ENCODE results near the gene PNMA6A. TPM values are rescaled to one million over a fixed set of nuclear protein-coding genes. Genes with fewer than 3 reads are reported as not detected.
"Not testable (repeated sequence)": the region's sequence is repeated elsewhere in the genome, so short reads cannot be mapped to it uniquely, and the experiment has no call there.

PNMA6A gene
- 3.5 and 4.1 TPM in 2 replicates for total RNA-seq (2014; rRNA removed; shearing (Covaris generic))

DNA sequence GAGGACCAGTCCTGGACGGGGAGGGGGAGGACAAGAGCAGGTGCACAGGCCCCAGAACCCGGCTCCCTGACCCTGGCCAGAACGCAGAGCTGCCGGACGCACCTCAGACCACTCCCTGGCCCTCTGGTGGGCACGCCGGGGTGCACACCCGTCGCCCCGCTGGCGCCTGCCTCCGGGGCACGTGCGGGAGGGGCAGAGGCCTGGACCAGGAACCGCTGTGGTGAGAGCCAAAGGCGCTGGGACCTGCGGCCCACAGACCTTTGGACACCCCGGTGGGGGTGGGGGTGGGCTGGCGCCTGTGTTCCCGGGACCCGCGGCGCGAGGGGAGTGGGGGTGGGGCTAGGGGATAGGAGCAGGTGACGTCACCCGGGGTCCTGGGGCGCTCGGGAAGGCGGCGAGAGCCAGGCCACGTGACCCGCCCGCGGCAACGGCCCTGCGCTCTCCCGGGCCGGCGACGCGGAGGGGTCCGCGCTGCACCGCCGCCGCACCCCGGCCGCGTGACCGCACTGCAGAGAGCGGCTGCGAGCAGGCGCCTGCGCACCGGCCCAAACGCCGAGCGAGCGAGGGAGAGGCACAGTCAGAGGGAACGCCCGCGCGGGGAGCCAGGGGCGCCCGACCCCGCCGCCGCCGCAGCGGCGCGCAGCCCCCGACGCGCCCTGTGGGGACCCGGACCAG is at the start of gene PNMA6A:
PNMA6A (plus strand) TSS at position 546 of the 675 bp plus-strand sequence. CDS start 609 bp downstream, outside the sequence.
- DNase-seq (ENCODE audit: low spot score), result not testable (repeated sequence)

DNA sequence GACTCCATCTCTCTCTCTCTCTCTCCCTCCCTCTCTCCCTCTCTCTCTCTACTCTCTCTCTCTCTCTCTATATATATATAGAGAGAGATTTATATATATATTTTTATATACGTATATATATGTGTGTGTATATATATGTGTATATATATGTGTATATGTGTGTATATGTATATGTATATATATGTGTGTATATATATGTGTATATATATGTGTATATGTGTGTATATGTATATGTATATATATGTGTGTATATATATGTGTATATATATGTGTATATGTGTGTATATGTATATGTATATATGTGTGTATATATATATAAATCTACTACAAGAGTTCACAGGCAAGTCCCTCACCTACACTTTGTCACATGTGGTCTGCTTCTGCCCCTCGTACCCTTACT is 45.8 kb upstream of the PNMA6A start:
- DNase-seq (ENCODE audit: low spot score), result not testable (repeated sequence)

DNA sequence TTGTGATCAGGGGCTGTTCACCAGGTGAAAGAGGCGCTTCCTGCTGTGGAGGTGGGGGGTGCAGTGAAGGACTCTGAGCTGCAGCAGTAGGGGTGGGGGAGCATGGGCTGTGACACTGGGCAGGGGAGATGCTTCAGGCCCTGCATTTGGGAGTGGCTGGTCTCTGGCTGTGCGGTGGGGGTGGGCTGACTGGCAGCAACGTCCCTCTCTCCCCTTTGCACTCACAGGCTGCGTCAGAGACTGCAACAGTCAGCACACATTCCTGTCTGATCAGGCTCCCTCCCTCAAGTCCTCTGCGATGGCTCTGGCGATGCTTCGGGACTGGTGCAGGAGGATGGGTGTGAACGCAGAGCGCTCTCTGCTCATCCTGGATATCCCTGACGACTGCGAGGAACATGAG is 43.8 kb upstream of the PNMA6A start:
- DNase-seq (ENCODE audit: low spot score), result not testable (repeated sequence)

DNA sequence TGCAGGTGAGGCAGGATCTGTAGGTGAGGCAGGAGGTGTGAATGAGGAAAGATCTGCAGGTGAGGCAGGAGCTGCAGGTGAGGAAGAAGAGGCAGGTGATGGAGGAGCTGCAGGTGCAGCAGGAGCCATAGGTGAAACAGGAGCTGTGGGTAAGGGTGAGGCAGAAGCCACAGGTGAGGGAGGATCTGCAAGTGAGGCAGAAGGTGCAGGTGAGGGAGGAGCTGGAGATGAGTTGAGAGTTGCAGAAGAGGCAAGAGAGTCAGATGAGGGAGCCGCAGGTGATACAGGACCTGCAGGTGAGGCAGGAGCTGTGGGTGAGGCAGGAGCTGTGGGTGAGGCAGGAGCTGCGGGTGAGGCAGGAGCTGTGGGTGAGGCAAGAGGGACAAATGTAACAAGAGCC is 43.1 kb upstream of the PNMA6A start:
- no peak for DNase-seq (ENCODE audit: low spot score)

DNA sequence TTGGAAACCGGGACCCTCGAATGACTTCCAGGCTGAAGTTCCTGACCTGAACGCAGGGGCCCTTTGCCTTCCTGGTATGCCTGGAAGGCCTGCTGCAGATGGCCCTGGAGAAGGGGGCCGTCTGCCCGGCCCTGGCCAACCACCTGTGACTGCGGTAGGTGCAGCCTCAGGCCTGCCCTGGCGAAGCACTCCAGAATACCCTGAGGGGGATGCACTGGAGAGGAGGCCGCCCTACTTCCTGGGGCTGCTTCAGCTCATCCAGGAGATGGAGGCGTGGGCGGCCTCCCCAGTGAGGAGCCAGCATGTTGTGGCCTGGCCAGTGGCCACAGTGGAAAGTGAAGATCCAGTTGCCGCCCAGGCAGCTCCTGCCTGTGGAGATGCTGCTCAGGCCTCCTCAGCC is 42.4 kb upstream of the PNMA6A start:
- no peak for DNase-seq (ENCODE audit: low spot score)

DNA sequence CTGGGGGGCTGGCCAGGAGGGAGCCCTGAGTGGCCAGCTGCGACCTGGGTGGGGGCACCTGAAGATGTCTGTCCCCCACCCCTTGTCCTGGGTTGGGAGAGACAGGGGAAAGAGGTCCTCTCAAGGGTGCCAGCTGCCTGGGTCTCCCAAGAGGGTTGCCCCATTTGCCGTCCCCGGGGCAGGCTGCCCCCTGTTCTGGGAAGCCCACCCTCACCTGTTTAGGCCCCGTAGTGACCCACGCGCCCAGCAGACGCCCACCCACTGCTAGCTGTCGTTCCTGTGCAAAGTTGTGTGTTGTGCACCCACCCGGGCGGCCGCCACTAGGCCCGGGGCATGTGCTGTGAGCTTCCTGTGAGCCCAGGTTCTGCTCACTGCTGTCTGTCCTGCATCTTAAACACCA is 41.5 kb upstream of the PNMA6A start:
- no peak for DNase-seq (ENCODE audit: low spot score)

DNA sequence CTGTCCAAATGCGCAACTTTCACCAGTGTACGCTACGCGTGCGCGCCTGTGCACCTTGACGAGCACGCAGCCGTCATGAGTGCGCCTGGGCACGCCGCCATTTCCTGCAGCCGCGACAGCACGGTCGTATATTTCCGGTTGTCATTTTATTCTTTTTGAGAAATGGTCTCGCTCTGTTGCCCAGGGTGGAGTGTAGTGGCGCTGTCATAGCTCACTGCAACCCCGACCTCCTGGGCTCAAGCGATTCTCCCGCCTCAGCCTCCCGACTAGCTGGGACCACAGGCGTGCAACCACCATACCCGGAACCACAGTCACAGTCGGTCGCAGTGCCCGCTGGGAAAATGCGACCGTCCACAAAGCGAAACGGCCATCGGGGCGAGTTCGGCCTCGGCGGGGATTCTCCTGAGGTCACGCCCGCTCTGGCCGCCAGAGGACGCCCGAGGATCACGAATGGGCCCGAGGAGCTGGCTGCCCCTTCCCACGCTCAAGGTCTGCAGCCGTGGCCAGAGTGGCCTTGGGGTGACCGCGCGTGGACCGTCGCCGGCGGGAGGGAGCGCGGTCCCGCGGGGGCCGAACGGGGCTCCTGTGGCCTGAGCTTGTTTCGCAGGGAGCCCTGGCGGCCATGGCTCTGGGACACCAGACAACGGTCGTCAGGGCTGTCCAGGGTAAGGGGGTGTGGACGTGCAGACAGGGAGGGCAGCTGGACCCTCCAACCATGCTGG is 39.7 kb upstream of the PNMA6A start:
- DNase-seq (ENCODE audit: low spot score), result peak; percentile 55

DNA sequence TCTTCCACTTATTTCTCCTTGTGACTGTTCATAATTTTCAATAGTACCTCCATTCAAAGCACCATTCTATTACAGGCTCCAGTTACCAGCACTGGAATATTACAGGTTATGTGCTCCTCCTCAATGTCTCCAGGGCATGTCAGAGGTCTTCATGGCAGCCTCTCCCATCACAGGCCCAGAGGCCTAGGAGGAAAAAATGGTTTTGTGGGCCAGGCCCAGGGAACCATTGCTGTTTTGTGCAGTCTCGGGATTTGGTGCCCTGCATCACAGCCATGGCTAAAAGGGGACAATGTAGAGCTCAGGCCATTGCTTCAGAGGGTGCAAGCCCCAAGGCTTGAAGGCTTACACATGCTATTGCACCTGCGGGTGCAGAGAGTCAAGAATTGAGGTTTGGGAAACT is 23.2 kb upstream of the PNMA6A start:
- DNase-seq (ENCODE audit: low spot score), result no peak

DNA sequence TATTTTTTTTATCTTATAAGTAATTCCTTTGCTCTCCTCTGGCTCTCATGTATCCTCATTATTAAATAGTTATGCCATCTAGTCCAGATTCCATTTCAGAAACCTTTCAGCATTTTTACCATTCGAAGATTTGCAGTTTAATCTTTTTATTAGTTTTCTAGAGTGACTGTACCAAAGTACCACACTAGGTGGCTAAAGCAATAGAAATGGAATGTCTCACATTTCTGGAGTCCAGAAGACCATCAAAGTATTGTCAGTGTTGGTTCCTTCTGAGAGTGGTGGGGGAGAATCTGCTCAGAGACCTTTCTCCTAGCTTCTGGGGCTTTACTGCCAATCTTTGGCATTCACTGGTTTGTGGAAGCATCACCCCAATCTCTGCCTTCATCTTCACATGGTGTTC is 19.7 kb upstream of the PNMA6A start:
- no peak for DNase-seq (ENCODE audit: low spot score)

DNA sequence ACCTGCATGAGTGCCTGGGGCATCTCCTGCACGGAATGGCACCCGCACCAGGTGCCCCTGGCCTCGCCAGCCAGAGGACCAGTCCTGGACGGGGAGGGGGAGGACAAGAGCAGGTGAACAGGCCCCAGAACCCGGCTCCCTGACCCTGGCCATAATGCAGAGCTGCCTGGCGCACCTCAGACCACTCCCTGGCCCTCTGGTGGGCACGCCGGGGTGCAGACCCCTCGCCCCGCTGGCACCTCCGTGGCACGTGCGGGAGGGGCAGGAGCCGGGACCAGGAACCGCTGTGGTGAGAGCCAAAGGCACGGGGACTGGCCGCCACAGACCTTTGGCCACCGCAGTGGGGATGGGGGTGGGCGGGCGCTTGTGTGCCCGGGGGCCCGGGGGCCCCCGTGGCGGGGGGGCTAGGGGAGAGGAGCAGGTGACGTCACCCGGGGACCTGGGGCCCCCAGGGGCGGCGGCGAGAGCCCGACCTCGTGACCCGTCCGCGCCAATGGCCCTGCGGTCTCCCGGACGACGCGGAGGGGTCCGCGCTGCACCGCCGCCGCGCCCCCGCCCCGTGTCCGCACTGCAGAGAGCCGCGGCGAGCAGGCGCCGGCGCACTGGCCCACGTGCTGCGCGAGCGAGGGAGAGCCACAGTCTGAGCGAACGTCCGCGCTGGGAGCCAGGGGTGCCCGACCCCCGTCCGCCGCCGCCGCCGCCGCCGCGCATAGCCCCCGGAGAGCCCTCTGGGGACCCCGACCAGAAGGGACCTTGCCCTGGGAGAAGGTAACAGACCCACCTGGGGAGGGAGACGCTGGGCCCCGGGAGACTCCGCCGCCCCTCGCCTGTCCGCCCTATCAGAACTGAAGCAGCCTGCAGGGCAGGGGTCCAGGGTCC is 16.1 kb upstream of the PNMA6A start, which contains the start of gene PNMA3:
PNMA3 (plus strand) TSS at position 600 of the 879 bp plus-strand sequence. CDS start 586 bp downstream, outside the sequence.
- DNase-seq (ENCODE audit: low spot score), result no peak

DNA sequence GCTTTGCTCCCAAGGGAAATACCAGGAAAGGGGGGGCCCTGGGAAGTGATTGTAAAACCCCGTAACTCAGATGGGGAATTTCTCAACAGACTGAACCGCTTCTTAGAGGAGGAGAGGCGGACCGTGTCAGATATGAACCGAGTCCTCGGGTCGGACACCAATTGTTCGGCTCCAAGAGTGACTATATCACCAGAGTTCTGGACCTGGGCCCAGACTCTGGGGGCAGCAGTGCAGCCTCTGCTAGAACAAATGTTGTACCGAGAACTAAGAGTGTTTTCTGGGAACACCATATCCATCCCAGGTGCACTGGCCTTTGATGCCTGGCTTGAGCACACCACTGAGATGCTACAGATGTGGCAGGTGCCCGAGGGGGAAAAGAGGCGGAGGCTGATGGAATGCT is 15.0 kb upstream of the PNMA6A start:
- DNase-seq (ENCODE audit: low spot score), result no peak

DNA sequence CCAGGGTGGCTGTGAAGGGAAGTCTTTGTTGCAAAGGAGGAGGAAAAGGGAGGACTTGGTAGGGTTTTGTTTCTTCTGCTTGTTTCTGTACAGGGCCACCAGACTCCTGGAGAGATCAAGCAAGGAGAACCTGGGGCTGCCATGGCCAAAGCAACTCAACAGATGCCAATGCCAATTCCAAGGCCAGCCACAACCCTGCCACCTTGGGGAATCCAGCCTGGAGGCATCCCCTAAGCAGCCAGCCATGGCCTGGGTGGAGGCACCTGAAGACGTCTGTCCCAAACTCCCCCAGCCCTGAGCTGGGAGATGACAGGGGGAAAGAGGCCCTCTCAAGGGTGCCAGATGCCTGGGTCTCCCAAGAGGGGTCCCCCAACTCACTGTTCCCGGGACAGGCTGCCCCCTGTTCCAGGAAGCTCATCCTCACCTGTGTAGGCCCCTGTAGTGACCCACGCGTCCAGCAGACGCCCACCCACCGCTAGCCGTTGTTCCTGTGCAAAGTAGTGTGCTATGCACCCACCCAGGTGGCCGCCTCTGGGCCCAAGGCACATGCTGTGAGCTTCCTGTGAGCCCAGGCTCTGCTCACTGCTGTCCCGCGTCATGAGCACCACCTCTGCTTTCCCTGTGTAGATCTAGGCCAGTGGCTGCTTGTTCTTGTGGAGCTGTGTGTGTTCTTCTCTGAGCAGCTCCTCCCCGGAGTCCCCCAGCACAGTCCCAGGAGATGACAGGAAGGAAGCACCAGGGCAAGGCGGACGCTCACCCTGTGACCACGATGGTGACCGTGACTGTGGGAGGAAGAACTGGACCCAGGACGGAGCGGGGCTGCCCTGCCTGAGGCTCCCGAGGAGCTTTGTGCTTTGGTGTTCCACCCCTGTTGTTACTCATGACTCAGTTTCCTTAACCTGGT is 12.8 kb upstream of the PNMA6A start:
- no peak for DNase-seq (ENCODE audit: low spot score)

DNA sequence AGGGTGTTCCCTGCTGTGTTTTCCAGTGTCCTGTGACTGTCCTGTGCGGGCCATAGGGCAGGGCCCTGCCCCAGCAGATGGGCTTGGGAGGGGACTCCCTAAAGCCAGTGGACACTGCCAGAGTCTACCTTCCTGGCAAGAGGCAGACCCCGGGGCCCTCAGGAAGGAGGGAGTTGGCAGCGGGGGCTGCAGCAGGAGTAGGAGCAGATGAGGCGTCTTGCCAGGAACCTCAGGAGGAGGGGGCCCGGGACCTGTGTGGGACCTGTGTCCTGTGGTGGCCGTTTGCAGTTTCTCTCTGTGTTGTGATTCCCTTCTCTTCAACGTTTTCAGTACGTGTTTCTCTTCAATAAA is 12.2 kb upstream of the PNMA6A start:
- DNase-seq (ENCODE audit: low spot score), result no peak

DNA sequence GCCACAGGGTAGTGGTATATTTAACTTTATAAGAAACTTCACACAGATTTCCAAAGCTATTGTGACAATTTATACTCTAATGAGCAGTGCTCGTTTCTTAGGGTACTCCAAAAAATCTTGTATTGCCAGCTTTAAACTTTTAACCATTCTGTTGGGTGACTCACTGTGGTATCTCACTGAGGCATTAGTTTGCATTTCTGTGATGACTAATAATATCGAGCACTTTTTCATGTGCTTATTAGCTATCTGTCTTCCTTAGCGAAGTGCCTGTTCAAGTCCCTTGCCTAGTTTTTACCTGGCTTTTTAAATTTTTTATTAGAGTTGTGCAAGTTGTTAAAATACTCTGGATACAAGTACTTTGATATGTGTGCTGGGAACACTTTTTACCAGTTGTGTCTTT is 10.5 kb upstream of the PNMA6A start:
- DNase-seq (ENCODE audit: low spot score), result peak; percentile 54

DNA sequence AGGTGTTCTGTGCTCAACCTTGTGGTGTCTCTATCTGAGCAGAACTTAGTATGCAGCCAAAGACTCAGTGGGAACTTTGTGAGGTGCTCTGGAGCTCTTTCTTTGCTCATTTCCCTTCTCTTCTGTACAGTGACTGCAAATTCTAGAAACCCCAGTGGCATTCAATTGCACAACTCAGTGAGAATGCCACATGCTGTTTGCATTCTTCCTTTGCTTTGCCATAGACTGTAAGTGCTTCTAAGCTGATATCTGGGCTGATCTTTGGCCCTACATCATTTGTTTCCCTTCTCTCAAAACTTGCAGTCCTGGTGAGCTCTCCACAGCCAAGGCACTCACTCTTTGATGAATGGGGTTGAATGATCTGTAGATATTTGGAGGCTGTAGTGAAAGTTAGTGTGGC is 8.9 kb upstream of the PNMA6A start:
- no peak for DNase-seq (ENCODE audit: low spot score)

DNA sequence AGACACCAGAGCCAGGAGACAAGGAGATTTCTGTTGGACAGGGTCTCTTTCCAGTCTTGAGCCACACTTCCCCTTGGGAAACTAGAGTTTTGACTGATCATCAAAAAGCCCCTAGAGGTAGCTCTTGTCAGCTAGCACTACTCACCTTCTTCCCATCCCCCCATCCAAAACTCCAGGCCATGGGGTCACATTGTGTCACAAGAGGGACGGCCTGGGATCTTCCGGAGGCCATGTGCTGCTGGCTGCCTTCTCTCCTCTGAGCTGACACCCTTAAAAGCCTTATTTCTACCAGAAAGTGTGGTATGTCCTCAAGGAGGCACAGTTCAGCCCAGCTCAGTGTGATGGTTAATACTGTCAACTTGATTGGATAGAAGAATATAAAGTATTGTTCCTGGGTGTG is 8.2 kb upstream of the PNMA6A start:
- no peak for DNase-seq (ENCODE audit: low spot score)

DNA sequence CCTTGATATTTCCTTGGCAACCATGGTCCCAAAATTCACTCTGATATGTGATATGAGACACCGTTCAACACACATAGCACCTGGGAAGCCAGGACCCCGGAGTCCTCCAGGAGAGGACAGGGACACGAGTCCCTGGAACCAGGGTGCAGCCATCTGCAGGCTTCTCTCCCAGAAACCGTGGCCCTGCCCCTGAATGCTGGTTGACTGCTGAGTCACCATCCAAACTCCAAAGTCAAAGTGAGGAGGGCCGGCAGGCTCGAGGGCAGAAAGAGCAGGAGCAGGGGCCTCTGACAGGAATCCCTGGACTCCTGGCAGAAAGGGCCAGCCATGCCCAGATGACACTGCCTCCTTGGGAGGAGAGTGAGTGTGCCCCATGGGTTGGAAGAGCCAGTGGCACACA is 6.9 kb upstream of the PNMA6A start:
- DNase-seq (ENCODE audit: low spot score), result no peak

DNA sequence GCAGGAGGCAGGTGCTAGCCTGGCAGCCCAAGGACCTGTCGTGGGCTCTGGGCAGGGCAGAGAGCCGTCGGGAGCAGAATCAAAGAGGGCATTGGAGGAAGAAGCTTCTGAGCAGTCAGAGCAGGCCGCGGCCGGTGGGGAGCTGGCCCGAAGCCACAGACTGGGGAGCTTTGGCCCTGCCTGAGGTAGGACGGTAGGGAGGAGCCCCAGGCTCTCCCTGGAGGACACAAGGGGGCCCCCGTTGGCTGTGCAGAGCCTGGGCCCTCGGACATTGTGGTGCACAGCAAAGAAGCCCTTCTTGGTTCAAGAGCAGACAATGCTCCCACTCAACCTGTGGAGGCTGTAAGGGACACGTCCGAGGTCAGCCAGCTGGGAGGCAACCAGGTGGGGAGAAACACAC is 5.9 kb upstream of the PNMA6A start:
- DNase-seq (ENCODE audit: low spot score), result not testable (repeated sequence)

DNA sequence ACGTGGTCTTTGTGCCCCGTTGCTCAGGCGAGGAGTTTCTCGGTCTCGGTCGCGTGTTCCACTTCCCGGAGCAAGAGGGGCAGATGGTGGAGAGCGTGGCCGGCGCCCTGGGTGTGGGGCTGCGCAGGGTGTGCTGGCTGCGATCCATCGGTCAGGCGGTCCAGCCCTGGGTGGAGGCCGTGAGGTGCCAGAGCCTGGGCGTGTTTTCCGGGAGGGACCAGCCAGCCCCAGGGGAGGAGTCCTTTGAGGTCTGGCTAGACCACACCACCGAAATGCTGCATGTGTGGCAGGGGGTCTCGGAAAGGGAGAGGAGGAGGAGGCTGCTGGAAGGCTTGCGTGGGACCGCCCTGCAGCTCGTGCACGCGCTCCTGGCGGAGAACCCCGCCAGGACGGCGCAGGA is 1.1 kb downstream of the PNMA6A start:
- not testable (repeated sequence) for DNase-seq (ENCODE audit: low spot score)

DNA sequence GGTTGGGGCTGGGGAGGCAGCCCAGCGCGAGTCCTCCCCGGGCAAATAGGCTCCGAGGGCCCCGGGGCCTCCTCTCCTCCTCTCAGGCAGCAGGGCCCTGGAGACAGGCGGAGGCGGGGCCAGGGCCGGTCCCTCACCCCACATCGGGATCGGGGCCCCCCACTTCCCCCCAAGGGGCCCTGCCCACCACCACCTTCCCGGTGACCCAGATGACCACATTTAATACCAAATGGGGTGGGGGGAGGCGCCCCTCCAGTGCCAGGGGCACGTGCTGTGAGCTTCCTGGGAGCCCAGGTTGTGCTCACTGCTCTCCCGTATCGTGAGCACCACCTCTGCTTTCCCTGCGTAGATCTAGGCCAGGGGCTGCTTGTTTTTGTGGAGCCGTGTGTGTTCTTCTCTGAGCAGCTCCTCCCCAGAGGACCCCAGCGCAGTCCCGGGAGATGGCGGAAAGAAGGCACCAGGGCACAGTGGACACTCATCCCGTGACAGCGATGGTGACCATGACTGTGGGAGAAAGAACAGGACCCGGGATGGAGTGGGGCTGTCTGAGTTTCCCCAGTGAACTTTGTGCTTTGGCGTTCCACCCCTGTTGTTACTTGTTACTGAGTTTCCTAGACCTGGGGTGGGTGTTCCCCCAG is 2.1 kb downstream of the PNMA6A start:
- no peak for DNase-seq (ENCODE audit: low spot score)

DNA sequence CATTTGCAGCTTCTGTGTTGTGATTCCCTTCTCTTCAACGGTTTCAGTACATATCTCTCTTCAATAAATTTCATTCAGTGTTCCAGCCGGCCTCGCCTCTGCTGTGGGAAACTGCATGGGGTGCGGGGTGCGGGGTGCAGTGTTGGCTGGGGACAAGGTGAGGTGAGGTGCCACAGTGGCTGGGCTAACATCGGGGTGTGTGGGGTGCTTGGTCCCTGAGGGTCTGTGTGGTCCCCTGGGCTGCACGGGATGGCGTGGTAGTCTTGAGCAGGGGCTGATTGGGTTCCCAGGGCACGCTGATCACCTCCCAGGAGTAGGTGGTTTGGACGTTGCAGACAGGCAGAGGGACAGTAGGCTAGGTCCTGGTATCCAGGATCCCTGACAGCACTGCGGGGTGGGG is 2.7 kb downstream of the PNMA6A start:
- DNase-seq (ENCODE audit: low spot score), result no peak
